Endothelial cell (in vitro differentiated cells): ENCODE measurements around the gene NF2. TPM values are rescaled to one million over a fixed set of nuclear protein-coding genes. Genes with fewer than 3 reads are reported as not detected.
"Not testable (repeated sequence)": the region's sequence is repeated elsewhere in the genome, so short reads cannot be mapped to it uniquely, and the experiment has no call there.

Experiments used
- DNase-seq: peaks from one replicate; pipeline ENCODE4 v3.0.0; 2021; ENCODE audit warnings: low spot score
- H3K27ac Mint-ChIP-seq: one replicate; pipeline ENCODE4 v1.8.0; 2021; ENCODE audit warnings: mixed read lengths, inconsistent platforms; ENCODE audit not compliant: unreplicated experiment
- H3K27me3 Mint-ChIP-seq: one replicate; pipeline ENCODE4 v1.8.0; 2021; ENCODE audit warnings: mild to moderate bottlenecking, moderate library complexity, mixed read lengths, inconsistent platforms; ENCODE audit not compliant: unreplicated experiment
- H3K36me3 Mint-ChIP-seq: one replicate; pipeline ENCODE4 v1.8.0; 2021; ENCODE audit warnings: mild to moderate bottlenecking, low read depth, mixed read lengths, inconsistent platforms; ENCODE audit not compliant: unreplicated experiment
- H3K4me1 Mint-ChIP-seq: one replicate; pipeline ENCODE4 v1.8.0; 2021; ENCODE audit warnings: mild to moderate bottlenecking, mixed read lengths, inconsistent platforms; ENCODE audit not compliant: unreplicated experiment
- H3K4me3 Mint-ChIP-seq: one replicate; pipeline ENCODE4 v1.8.0; 2021; ENCODE audit warnings: mild to moderate bottlenecking, mixed read lengths, inconsistent platforms; ENCODE audit not compliant: unreplicated experiment
- H3K9me3 Mint-ChIP-seq: one replicate; pipeline ENCODE4 v1.8.0; 2021; ENCODE audit warnings: mixed read lengths, inconsistent platforms; ENCODE audit not compliant: unreplicated experiment
- CTCF ChIP-seq: fragments of 200-600 bp; sonication (generic); IDR thresholded peaks from one replicate; pipeline ENCODE4 v1.5.0; 2021; ENCODE audit warnings: antibody characterized with exemption; ENCODE audit not compliant: unreplicated experiment
- total RNA-seq: library from RNA; stranded (reverse); fragmentation: NEBNext Ultra II Directional; extraction: Animal tissue kit (Norgen Biotek cat#: 25700); gene quantifications from one replicate; pipeline ENCODE4 v1.2.1, GENCODE V29; 2021; ENCODE audit not compliant: unreplicated experiment

NF2 gene
- total RNA-seq, 1 donor from 2014 or later = 44.3 TPM

GRCh38 chr22:29581799-29582198 lies 21.6 kb upstream of the NF2 start:
- Mint-ChIP-seq H3K36me3 (peaks cover 3% of the 10 kb centered on the region), H3K9me3 (no peaks in the 10 kb centered on the region), H3K4me1 (peaks cover 9% of the 10 kb centered on the region), H3K4me3 (peak overlapping the region; percentile 79), H3K27me3 (peaks cover 6% of the 10 kb centered on the region), H3K27ac (no peak overlapping the region)
- DNase-seq = no peak
- no peak for TF ChIP-seq CTCF

GRCh38 chr22:29584975-29585374 lies 18.5 kb upstream of the NF2 start:
- Mint-ChIP-seq H3K27ac (no peak overlapping the region), H3K27me3 (peaks cover 4% of the 10 kb centered on the region), H3K36me3 (peaks cover 3% of the 10 kb centered on the region), H3K4me3 (no peak overlapping the region), H3K4me1 (peaks cover 7% of the 10 kb centered on the region), H3K9me3 (no peaks in the 10 kb centered on the region)
- TF ChIP-seq CTCF = no peak
- DNase-seq = no peak

GRCh38 chr22:29586193-29586705 lies 17.2 kb upstream of the NF2 start:
- not testable (repeated sequence) for H3K4me3 Mint-ChIP-seq, H3K36me3 Mint-ChIP-seq, DNase-seq, H3K27ac Mint-ChIP-seq, H3K9me3 Mint-ChIP-seq, H3K4me1 Mint-ChIP-seq, H3K27me3 Mint-ChIP-seq

GRCh38 chr22:29587938-29588699 lies 15.3 kb upstream of the NF2 start:
- no peak for DNase-seq
- Mint-ChIP-seq H3K4me3 (no peak overlapping the region), H3K4me1 (no peaks in the 10 kb centered on the region), H3K36me3 (no peaks in the 10 kb centered on the region), H3K27me3 (peaks cover 1% of the 10 kb centered on the region), H3K27ac (no peak overlapping the region), H3K9me3 (no peaks in the 10 kb centered on the region)
- TF ChIP-seq CTCF = no peak

- H3K4me3 Mint-ChIP-seq = no peak overlapping the region
- H3K4me1 Mint-ChIP-seq = no peaks in the 10 kb centered on the region
- DNase-seq = no peak
- H3K27ac Mint-ChIP-seq = no peak overlapping the region
- TF ChIP-seq CTCF = no peak
- H3K9me3 Mint-ChIP-seq = no peaks in the 10 kb centered on the region
- no peaks in the 10 kb centered on the region for H3K36me3 Mint-ChIP-seq
- no peaks in the 10 kb centered on the region for H3K27me3 Mint-ChIP-seq
Measured at GRCh38 chr22:29593923-29594322, 9.5 kb upstream of the NF2 start.

- not testable (repeated sequence) for H3K27me3 Mint-ChIP-seq, H3K9me3 Mint-ChIP-seq
Measured at GRCh38 chr22:29594447-29594846, 9.0 kb upstream of the NF2 start.

More at GRCh38 chr22:29594447-29594846, 9.0 kb upstream of the NF2 start:
- not testable (repeated sequence) for DNase-seq, H3K4me1 Mint-ChIP-seq, H3K27ac Mint-ChIP-seq, H3K36me3 Mint-ChIP-seq, H3K4me3 Mint-ChIP-seq
